ENCODE data around the gene CHRM4.

DNA sequence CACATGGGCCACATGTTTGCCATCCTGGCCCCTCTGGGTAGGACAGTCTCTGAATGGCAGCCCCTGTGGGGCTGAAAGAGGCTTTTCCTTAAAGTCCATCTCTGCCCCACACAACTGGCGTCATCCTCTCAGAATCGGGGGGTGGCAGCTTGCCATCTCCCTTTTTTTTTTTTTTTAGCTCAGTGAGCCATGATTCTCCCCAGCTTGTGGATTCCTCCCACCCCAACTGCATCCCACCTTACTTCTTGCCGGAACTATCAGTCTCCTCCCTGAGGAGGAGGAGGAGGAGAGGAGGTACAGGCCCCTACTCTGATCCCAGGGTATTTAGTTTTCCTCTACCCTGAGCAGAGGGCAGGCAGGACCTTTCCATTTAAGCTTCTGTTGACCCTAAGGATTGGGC lies 40.9 kb downstream of the CHRM4 start:
- TF ChIP-seq, protein P1, sequence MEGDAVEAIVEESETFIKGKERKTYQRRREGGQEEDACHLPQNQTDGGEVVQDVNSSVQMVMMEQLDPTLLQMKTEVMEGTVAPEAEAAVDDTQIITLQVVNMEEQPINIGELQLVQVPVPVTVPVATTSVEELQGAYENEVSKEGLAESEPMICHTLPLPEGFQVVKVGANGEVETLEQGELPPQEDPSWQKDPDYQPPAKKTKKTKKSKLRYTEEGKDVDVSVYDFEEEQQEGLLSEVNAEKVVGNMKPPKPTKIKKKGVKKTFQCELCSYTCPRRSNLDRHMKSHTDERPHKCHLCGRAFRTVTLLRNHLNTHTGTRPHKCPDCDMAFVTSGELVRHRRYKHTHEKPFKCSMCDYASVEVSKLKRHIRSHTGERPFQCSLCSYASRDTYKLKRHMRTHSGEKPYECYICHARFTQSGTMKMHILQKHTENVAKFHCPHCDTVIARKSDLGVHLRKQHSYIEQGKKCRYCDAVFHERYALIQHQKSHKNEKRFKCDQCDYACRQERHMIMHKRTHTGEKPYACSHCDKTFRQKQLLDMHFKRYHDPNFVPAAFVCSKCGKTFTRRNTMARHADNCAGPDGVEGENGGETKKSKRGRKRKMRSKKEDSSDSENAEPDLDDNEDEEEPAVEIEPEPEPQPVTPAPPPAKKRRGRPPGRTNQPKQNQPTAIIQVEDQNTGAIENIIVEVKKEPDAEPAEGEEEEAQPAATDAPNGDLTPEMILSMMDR (IDR thresholded peaks at IDR 0.05) = no peak
- TF ChIP-seq POLR2A (IDR thresholded peaks at IDR 0.05) = no peak

Data from body of pancreas (tissue), 4 donors.